IMR-90 (cell line): Measurements from ENCODE around the gene SECTM1.

Experiments used
- CEBPB ChIP-seq: IDR thresholded peaks from 2 replicates; pipeline ENCODE4 v1.6.1; 2012; ENCODE audit warnings: low read depth, low read length, improper control_type of control experiment
- RCOR1 ChIP-seq: IDR thresholded peaks from 2 replicates; pipeline ENCODE4 v1.6.1; 2012; ENCODE audit warnings: mild to moderate bottlenecking, low read length, improper control_type of control experiment; ENCODE audit not compliant: insufficient replicate concordance
- TF ChIP-seq, protein P1 (sequence below): conservative IDR thresholded peaks from 2 replicates; pipeline ENCODE4 v1.5.1; 2012; ENCODE audit warnings: mild to moderate bottlenecking, low read depth, low read length, improper control_type of control experiment

- TF ChIP-seq, protein P1, sequence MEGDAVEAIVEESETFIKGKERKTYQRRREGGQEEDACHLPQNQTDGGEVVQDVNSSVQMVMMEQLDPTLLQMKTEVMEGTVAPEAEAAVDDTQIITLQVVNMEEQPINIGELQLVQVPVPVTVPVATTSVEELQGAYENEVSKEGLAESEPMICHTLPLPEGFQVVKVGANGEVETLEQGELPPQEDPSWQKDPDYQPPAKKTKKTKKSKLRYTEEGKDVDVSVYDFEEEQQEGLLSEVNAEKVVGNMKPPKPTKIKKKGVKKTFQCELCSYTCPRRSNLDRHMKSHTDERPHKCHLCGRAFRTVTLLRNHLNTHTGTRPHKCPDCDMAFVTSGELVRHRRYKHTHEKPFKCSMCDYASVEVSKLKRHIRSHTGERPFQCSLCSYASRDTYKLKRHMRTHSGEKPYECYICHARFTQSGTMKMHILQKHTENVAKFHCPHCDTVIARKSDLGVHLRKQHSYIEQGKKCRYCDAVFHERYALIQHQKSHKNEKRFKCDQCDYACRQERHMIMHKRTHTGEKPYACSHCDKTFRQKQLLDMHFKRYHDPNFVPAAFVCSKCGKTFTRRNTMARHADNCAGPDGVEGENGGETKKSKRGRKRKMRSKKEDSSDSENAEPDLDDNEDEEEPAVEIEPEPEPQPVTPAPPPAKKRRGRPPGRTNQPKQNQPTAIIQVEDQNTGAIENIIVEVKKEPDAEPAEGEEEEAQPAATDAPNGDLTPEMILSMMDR: no peak
- TF ChIP-seq RCOR1 (no peak), CEBPB (no peak)
Measured at GRCh38 chr17:82310877-82311276, 22.7 kb downstream of the SECTM1 start.
